Measurements from ENCODE around the gene CREB3.

- TF ChIP-seq, protein P1, sequence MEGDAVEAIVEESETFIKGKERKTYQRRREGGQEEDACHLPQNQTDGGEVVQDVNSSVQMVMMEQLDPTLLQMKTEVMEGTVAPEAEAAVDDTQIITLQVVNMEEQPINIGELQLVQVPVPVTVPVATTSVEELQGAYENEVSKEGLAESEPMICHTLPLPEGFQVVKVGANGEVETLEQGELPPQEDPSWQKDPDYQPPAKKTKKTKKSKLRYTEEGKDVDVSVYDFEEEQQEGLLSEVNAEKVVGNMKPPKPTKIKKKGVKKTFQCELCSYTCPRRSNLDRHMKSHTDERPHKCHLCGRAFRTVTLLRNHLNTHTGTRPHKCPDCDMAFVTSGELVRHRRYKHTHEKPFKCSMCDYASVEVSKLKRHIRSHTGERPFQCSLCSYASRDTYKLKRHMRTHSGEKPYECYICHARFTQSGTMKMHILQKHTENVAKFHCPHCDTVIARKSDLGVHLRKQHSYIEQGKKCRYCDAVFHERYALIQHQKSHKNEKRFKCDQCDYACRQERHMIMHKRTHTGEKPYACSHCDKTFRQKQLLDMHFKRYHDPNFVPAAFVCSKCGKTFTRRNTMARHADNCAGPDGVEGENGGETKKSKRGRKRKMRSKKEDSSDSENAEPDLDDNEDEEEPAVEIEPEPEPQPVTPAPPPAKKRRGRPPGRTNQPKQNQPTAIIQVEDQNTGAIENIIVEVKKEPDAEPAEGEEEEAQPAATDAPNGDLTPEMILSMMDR (IDR thresholded peaks at IDR 0.05; ENCODE audit: low read length): no peak
- no peak for TF ChIP-seq EZH2 (optimal IDR thresholded peaks at IDR 0.05; ENCODE audit: low read depth, low read length)
These were observed 25.5 kb upstream of the CREB3 start for GRCh38 chr9:35706951-35707350.
